Esophagus squamous epithelium (tissue), 5 donors: ENCODE measurements around the gene DNAH8. TPM values are rescaled to one million over a fixed set of nuclear protein-coding genes. Genes with fewer than 3 reads are reported as not detected.
A peak's percentile ranks its signal among the peaks of the same experiment; 100 is the strongest.

Experiments used
- DNase-seq: peaks from one replicate; lab custom pipeline; 2025; lab: John Stamatoyannopoulos, UW
- H3K27ac ChIP-seq, 4 donors: fragments of 200-600 bp; sonication (generic); one replicate each; pipeline ENCODE4 v1.5.1; 2016 to 2019; ENCODE audit warnings: mild to moderate bottlenecking in 1 of 4
- H3K27me3 ChIP-seq, 4 donors: fragments of 200-600 bp; sonication (generic); 1 replicate in 3 of 4; 2 replicates in 1 of 4; pipeline versions ENCODE4 v1.5.1 to v1.6.0; 2017 to 2021; ENCODE audit warnings: antibody characterized with exemption in 1 of 4
- H3K36me3 ChIP-seq, 3 donors: fragments of 200-600 bp; sonication (generic); one replicate each; pipeline ENCODE4 v1.5.1; 2016 to 2019
- H3K4me1 ChIP-seq, 3 donors: fragments of 200-600 bp; sonication (generic); one replicate each; pipeline ENCODE4 v1.5.1; 2017 to 2019
- H3K4me3 ChIP-seq, 4 donors: fragments of 200-600 bp; sonication (generic); 1 replicate in 3 of 4; 2 replicates in 1 of 4; pipeline ENCODE4 v1.5.1; 2016 to 2019; ENCODE audit warnings: mild to moderate bottlenecking in 2 of 4, moderate library complexity in 1 of 4
- H3K9me3 ChIP-seq, 3 donors: fragments of 200-600 bp; sonication (generic); one replicate each; pipeline ENCODE4 v1.5.1; 2016 to 2019
- POLR2A ChIP-seq, 4 donors: fragments of 450-650 bp; IDR thresholded peaks; one replicate each; pipeline ENCODE4 v1.6.1; 2017; ENCODE audit warnings: antibody characterized with exemption in 4 of 4, mild to moderate bottlenecking in 4 of 4, moderate library complexity in 3 of 4
- WGBS, 2 donors: methylation state at CpG; one replicate each; pipeline ENCODE4 v1.1.5; 2018; 5-methylcytosine and 5-hydroxymethylcytosine counted together
- intact Hi-C: fragments of 100-400 bp; cut with DNase I; formaldehyde crosslinking; loops from one replicate; pipeline ENCODE4 v1.15.0; 2022
- total RNA-seq, 4 donors: library from RNA; depleted of rRNA; stranded (reverse); fragments of >200 nt; gene quantifications; one replicate each; pipeline ENCODE4 v1.1.0, GENCODE V29; 2016
- TF ChIP-seq, protein P1 (sequence below), 6 experiments: fragments of 450-650 bp in 4 of 6; fragments of 200-600 bp in 2 of 6; sonication (generic) in 2 of 6; IDR thresholded peaks; one replicate each; pipeline ENCODE4 v1.5.1; 2016 to 2019; ENCODE audit warnings: antibody characterized with exemption in 6 of 6, mild to moderate bottlenecking in 4 of 6, moderate library complexity in 4 of 6
- donor health status: DM: yes; HTN: yes; CAD: no.

DNAH8 gene
- total RNA-seq, 4 donors from 2014 or later, result under 0.01 to 0.03 TPM; not detected in 2

- Histone ChIP-seq H3K9me3 (no peaks in the 10 kb centered on the region), H3K27ac (no peak overlapping the region), H3K4me1 (no peaks in the 10 kb centered on the region), H3K36me3 (no peaks in the 10 kb centered on the region), H3K4me3 (no peak overlapping the region), H3K27me3 (peaks cover 0 to 49% (median 0%) of the 10 kb centered on the region in 4 donors)
- TF ChIP-seq, protein P1, sequence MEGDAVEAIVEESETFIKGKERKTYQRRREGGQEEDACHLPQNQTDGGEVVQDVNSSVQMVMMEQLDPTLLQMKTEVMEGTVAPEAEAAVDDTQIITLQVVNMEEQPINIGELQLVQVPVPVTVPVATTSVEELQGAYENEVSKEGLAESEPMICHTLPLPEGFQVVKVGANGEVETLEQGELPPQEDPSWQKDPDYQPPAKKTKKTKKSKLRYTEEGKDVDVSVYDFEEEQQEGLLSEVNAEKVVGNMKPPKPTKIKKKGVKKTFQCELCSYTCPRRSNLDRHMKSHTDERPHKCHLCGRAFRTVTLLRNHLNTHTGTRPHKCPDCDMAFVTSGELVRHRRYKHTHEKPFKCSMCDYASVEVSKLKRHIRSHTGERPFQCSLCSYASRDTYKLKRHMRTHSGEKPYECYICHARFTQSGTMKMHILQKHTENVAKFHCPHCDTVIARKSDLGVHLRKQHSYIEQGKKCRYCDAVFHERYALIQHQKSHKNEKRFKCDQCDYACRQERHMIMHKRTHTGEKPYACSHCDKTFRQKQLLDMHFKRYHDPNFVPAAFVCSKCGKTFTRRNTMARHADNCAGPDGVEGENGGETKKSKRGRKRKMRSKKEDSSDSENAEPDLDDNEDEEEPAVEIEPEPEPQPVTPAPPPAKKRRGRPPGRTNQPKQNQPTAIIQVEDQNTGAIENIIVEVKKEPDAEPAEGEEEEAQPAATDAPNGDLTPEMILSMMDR (IDR thresholded peaks at IDR 0.05), result no peak
- no peak for TF ChIP-seq POLR2A (IDR thresholded peaks at IDR 0.05)
- no peak for DNase-seq
- intact Hi-C loops, result no loop called here
- WGBS, 2 donors, result 67 to 72% methylated on average over 5 of the region's 5 CpGs
Observed at GRCh38 chr6:38996676-38997075, 281.6 kb downstream of the DNAH8 start.

GRCh38 chr6:38997128-38997761, 282.1 kb downstream of the DNAH8 start:
- no peak for TF ChIP-seq POLR2A (IDR thresholded peaks at IDR 0.05)
- TF ChIP-seq, protein P1 (IDR thresholded peaks at IDR 0.05), result peak in 2 of 6 experiments; percentile 14 to 34
- no peak for DNase-seq
- WGBS, 2 donors, result no CpG with 5 or more reads among the region's 2 CpGs
- H3K36me3 ChIP-seq, result no peaks in the 10 kb centered on the region
- intact Hi-C loops, result no loop called here
- H3K9me3 ChIP-seq, result no peaks in the 10 kb centered on the region
- peaks cover 0 to 49% (median 0%) of the 10 kb centered on the region in 4 donors for H3K27me3 ChIP-seq
- H3K27ac ChIP-seq, result no peak overlapping the region
- no peaks in the 10 kb centered on the region for H3K4me1 ChIP-seq
- no peak overlapping the region for H3K4me3 ChIP-seq

DNA sequence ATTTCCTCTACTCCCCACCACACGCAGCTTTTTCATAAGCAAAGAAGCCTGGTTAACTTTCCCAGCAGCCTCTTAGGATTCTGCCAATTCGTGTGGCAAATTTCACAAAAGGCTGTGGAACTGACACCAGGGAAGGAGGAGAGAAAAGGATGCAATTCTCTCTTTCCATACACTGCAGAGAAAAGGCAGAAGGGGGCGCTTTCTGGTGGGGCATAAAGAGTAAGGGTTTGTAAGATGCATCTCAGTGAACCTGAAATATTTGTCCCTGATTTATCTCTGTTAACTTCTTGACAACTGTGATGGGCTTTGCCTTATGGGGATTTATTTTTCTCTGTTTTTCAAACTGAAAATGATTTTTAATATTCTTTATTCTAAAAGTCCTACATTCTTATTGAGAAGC, 288.0 kb downstream of the DNAH8 start:
- Histone ChIP-seq H3K27ac (no peak overlapping the region), H3K9me3 (no peaks in the 10 kb centered on the region), H3K36me3 (no peaks in the 10 kb centered on the region), H3K27me3 (peaks cover 0 to 61% (median 0%) of the 10 kb centered on the region in 4 donors), H3K4me3 (no peak overlapping the region), H3K4me1 (no peaks in the 10 kb centered on the region)
- no peak for DNase-seq
- WGBS, 2 donors, result 12 to 13% methylated on average over 3 of the region's 3 CpGs
- intact Hi-C loops, result no loop called here
- TF ChIP-seq POLR2A (IDR thresholded peaks at IDR 0.05), result no peak
- TF ChIP-seq, protein P1 (IDR thresholded peaks at IDR 0.05), result no peak

GRCh38 chr6:39003492-39003891, 288.4 kb downstream of the DNAH8 start:
- WGBS, 2 donors, result 76 to 77% methylated on average over 1 of the region's 1 CpG
- Histone ChIP-seq H3K4me3 (no peak overlapping the region), H3K27ac (no peak overlapping the region), H3K4me1 (no peaks in the 10 kb centered on the region), H3K36me3 (no peaks in the 10 kb centered on the region), H3K9me3 (no peaks in the 10 kb centered on the region), H3K27me3 (peaks cover 0 to 66% (median 0%) of the 10 kb centered on the region in 4 donors)
- intact Hi-C loops, result no loop called here
- TF ChIP-seq, protein P1 (IDR thresholded peaks at IDR 0.05), result no peak
- TF ChIP-seq POLR2A (IDR thresholded peaks at IDR 0.05), result no peak
- DNase-seq, result no peak

GRCh38 chr6:39004801-39005200, 289.7 kb downstream of the DNAH8 start:
- Histone ChIP-seq H3K36me3 (no peaks in the 10 kb centered on the region), H3K27me3 (peaks cover 0 to 70% (median 0%) of the 10 kb centered on the region in 4 donors), H3K27ac (no peak overlapping the region), H3K4me1 (no peaks in the 10 kb centered on the region), H3K4me3 (no peak overlapping the region), H3K9me3 (no peaks in the 10 kb centered on the region)
- TF ChIP-seq POLR2A (IDR thresholded peaks at IDR 0.05), result no peak
- TF ChIP-seq, protein P1 (IDR thresholded peaks at IDR 0.05), result no peak
- intact Hi-C loops, result no loop called here
- 26 to 32% methylated on average over 2 of the region's 2 CpGs for WGBS, 2 donors
- no peak for DNase-seq
